ENCODE results near the gene DPP4.

DNA sequence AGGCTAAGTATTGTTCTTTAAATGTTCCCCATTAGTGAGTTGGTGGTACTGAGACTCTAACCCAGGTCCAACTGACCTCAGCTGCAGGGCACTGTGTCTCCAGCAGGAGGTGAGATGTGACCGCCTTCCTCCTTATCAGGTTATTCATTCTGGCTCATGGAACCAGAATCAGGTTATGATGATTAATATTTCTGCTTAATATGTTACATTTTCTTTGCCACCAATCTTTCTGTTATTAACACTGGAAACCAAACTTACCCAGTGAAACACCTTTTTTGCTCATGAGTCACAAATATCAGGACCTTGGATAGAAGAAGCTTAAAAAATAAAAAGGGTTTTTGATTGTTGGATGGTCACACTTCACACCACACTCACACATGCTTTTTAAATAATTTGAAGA, 85.4 kb downstream of the DPP4 start:
- TF ChIP-seq EZH2 (IDR thresholded peaks at IDR 0.05; ENCODE audit: borderline replicate concordance, low read depth, low read length, poor library complexity, severe bottlenecking) = no peak
- TF ChIP-seq, protein P1, sequence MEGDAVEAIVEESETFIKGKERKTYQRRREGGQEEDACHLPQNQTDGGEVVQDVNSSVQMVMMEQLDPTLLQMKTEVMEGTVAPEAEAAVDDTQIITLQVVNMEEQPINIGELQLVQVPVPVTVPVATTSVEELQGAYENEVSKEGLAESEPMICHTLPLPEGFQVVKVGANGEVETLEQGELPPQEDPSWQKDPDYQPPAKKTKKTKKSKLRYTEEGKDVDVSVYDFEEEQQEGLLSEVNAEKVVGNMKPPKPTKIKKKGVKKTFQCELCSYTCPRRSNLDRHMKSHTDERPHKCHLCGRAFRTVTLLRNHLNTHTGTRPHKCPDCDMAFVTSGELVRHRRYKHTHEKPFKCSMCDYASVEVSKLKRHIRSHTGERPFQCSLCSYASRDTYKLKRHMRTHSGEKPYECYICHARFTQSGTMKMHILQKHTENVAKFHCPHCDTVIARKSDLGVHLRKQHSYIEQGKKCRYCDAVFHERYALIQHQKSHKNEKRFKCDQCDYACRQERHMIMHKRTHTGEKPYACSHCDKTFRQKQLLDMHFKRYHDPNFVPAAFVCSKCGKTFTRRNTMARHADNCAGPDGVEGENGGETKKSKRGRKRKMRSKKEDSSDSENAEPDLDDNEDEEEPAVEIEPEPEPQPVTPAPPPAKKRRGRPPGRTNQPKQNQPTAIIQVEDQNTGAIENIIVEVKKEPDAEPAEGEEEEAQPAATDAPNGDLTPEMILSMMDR (conservative IDR thresholded peaks at IDR 0.05; ENCODE audit: low read depth, low read length) = no peak

Data from A673 (cell line).